ENCODE results near the gene CADM2. TPM values are rescaled to one million over a fixed set of nuclear protein-coding genes. Genes with fewer than 3 reads are reported as not detected.

The CADM2 gene
- total RNA-seq, 1 donor from 2014 or later = not detected

DNA sequence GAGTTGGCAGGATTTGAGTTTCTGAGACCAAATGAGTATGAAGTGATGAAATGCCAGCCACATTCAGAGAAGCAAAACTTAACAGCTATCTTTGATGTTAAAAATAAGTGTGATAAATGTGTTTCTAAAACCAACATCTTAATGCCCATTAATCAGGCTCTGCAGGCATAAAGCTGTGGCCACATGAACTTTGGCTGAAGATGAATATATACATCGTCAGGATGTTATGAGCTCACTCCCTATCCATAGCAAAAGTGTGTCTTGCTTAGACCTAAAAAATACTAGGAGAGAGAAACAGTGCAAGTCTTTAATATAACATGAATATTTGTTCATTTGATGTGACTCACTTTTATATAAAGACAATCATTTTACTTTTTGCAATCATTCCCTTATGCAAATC is 218.0 kb downstream of the CADM2 start:
- DNase-seq (ENCODE audit: extremely low read depth, low read depth, low spot score) = no peak

GRCh38 chr3:85182975-85183752 is 224.4 kb downstream of the CADM2 start:
- no peak for DNase-seq (ENCODE audit: extremely low read depth, low read depth, low spot score)

GRCh38 chr3:85185495-85185894 is 226.7 kb downstream of the CADM2 start:
- DNase-seq (ENCODE audit: extremely low read depth, low read depth, low spot score) = no peak

- DNase-seq (ENCODE audit: extremely low read depth, low read depth, low spot score) = no peak
These were observed 230.9 kb downstream of the CADM2 start for GRCh38 chr3:85189731-85190130.

- DNase-seq (ENCODE audit: extremely low read depth, low read depth, low spot score) = no peak
These were observed 234.8 kb downstream of the CADM2 start for GRCh38 chr3:85193565-85193964.

DNA sequence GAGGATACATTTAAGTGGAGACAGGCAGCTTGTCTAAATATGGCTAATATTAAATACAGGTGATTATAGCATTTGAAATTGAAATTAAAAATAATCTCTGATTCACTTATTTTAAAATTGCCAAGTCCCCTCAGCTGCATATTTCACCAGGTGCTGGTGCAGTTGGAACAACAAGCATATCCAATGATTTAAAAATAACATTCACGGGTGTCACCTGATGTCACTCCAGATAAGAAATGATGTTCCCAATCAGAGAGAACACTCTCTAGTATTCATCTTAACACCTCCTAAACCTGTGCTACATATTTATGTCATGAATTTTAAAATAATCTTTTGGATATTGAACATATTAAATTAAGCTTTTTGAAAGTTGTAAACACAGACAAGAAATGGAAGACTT is 249.9 kb downstream of the CADM2 start:
- DNase-seq (ENCODE audit: extremely low read depth, low read depth, low spot score) = no peak

DNA sequence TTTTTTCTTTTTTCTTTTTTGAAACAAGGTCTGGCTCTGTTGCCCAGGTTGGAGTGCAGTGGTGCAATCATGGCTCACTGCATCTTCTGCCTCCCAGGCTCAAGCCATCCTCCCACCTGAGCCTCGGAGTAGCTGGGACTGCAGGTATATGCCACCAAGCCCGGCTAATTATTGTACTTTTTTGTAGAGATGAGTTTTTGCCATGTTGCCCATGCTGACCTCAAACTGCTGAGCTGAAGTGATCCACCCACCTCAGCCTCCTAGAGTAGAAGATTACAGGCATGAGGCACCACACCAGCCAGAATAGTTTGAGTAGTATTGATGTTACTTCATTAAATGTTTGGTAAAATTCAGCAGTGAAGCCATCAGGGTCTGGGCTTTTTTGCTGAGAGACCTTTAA is 251.8 kb downstream of the CADM2 start:
- no peak for DNase-seq (ENCODE audit: extremely low read depth, low read depth, low spot score)

DNA sequence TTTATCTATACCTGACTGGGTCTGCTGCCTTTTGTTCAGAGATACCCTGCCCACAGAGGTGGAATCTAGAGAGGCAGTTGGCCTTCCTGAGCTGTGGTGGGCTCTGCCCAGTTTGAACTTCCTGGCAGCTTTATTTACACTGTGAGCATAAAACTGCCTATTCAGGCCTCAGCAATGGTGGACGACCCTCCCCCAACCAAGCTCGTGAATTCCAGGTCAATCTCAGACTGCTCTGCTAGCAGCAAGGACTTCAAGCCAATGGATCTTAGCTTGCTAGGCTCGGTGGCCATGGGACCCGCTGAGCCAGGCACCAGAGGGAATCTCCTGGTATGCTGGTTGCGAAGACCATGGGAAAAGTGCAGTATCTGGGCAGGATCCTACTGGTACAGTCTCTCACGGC is 270.2 kb downstream of the CADM2 start:
- DNase-seq (ENCODE audit: extremely low read depth, low read depth, low spot score) = no peak

DNA sequence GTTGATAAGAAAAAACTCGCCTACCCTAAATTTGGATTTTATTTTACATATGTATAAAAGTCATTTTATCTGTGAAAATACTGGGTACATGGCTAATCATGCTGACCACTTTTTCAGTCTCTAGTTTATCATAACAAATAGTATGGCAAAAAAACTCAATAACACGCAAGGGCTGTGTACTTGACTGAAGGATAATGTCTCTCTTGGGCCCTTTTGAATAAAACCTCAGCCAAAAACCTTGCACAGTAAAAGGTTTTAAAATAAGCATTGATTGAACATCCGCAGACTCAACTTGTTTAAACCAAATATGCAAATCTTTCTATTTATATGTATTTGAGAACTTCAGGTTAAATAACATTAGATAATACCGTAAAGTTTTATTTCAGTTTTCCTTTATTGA is 285.3 kb downstream of the CADM2 start:
- no peak for DNase-seq (ENCODE audit: extremely low read depth, low read depth, low spot score)

DNA sequence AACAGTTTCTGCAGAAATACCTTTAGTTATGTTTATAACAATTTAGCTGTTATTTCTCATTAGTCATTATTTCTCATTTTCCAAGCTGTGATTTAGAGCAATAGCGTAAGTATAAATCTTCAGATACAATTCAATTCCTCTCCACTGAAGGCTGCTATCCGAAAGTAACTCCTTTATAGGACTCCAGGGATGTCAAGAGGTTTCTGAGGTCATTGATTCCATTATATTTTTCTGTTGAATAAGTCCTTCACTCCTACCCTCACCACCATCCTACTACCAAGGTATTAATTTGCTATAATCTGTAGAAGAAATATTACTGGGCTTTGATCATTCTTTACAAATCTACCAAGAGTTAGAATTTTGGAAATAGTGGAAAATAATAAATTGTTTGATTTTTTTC is 285.7 kb downstream of the CADM2 start:
- no peak for DNase-seq (ENCODE audit: extremely low read depth, low read depth, low spot score)

DNA sequence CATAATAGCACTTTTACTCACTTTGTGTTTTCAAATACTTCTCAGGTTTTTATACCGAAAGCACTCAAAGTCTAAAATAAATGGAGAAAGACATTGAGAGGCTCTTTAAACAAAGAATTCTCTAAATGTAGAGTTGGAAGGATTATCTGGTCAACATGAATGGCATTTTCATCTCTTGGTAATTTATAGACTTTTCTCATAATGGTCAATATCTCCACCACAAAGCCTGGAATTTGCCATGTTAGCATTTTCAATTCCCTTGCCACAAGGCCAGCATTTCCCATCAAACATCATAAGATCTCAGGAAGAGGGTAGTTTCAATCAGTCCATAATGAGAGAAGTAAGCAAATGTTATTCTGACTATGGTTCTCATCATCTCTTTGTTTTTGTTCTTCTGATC is 293.0 kb downstream of the CADM2 start:
- DNase-seq (ENCODE audit: extremely low read depth, low read depth, low spot score) = no peak

- DNase-seq (ENCODE audit: extremely low read depth, low read depth, low spot score) = no peak
These were observed 293.9 kb downstream of the CADM2 start for GRCh38 chr3:85252686-85253085.

DNA sequence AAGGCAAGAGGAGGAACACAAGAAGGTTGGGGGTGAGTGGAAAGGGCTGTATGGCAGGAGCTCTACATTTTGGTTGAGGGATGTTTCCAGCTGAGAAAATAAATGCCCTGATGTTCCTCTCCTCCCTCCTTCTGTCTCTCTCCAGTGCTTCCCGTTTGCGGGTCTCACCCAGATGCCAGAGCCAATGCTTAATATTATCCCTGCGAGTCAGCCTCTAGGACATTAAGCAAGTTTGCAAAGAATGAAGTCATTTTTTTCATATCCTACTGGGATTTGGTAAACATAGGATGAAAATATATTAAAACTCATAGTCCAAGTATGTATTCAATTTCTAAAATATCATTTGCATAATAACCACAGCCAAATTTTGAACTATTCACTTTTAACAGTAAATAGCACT is 295.9 kb downstream of the CADM2 start:
- DNase-seq (ENCODE audit: extremely low read depth, low read depth, low spot score) = no peak

DNA sequence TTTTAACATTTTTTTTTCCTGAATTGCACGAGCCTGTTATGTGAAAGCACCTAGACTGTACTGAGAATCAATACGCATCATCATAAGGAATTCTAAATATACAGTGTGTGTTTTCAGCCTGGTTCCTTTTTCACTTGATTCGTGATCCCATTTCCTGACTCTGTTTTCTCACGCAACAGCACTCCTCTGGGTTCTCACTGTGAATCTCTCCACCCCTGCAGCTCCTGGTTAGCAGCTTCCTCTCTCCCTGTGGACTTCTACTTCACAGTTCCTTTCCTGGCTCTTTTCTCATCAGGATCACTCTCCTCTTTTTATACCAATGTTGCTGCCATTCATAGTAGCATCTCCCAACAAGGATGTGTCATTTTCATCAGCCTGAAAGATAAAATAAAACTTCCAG is 297.2 kb downstream of the CADM2 start:
- no peak for DNase-seq (ENCODE audit: extremely low read depth, low read depth, low spot score)

DNA sequence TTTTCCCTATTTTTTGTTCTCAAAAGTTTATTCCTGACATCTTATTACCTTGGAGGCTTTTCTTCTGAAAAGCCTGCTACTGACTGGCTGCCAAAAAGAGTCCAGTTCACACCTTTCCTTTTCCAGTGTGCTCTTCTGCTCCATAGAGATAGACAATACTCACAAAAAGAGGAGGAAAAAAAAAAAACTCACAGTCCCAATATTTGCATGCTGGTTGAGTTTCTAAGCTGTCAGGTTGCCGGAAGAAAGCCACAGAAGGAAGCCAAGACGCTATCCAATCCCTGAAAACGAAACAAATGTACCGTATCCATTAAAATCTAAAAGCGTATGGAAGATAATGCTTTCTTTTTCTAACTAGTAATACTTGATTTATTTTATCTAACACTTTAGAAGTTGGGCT is 299.5 kb downstream of the CADM2 start:
- no peak for DNase-seq (ENCODE audit: extremely low read depth, low read depth, low spot score)

DNA sequence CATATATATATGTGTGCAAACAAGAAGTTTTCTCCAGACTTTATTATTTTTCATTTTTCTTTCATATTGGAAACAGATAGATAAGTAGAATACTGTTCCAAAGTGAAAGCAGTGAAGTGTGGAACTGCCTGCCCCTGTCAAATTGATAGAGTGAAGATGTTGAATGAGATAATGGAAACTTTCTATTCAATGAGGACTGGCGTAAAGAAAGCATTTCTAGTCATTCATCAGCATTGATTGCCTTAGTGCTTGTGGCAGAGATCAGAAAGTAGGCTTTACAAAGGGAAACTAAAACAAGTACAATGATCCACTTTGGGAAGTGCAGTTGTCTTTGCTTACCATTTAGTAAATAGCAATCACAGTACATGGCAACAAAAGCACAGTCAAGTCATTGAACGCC is 300.0 kb downstream of the CADM2 start:
- no peak for DNase-seq (ENCODE audit: extremely low read depth, low read depth, low spot score)

GRCh38 chr3:85259748-85260147 is 301.0 kb downstream of the CADM2 start:
- DNase-seq (ENCODE audit: extremely low read depth, low read depth, low spot score) = no peak

GRCh38 chr3:85264381-85264780 is 305.6 kb downstream of the CADM2 start:
- DNase-seq (ENCODE audit: extremely low read depth, low read depth, low spot score) = no peak

DNA sequence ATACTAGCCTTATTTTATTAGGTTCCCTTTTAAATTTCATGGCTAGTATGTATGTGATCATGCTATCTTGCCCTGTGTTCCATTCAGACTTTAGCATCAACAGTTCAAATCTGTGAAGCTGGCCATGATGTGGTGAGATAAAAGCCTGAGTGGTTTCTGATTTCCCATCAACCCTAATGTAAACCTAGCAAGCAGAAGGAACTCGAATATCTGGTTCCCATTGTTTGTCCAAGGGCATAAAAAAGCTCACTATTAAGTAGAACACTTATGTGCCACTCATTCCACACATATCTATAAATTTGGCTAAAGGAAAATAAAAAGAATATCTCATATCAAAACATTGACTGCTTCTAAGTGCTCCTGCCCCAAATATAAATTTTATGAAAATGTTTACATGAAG is 311.7 kb downstream of the CADM2 start:
- no peak for DNase-seq (ENCODE audit: extremely low read depth, low read depth, low spot score)

DNA sequence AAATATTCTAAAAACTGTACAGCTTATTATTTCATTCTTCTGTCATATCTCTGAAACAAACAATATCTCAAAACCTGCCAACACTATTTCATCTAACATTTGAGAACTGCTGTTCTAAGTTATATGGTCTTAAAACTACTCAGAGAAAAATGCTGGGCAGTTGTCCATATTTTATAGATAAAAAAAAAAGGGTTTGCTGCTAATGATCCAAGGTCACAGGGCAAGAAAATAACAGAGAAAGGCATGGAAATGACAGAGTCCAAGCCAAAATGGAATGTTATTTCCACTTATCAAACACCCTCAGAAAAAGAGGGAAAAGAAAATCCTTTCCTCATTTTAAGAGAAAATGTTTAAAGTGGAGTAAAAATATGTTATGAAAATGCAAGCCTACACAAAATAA is 313.1 kb downstream of the CADM2 start:
- DNase-seq (ENCODE audit: extremely low read depth, low read depth, low spot score) = no peak

DNA sequence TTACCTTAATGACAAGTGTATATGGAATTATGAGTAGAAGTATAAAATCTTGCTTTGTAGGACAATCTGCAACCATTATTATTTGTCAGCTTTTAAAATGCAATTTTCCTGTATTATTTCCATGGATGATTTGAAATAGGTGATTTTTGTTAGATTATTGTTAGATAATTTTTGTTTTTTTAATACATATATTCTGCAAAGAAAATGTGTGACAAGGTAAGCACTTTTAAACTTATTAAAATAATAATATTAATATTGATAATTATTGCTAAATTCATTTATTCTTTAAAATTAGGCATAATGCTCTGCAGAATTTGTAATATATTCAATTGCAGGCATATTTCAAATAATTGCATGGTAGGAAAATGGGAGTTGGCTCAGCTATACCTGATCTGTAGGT is 329.5 kb downstream of the CADM2 start:
- no peak for DNase-seq (ENCODE audit: extremely low read depth, low read depth, low spot score)

DNA sequence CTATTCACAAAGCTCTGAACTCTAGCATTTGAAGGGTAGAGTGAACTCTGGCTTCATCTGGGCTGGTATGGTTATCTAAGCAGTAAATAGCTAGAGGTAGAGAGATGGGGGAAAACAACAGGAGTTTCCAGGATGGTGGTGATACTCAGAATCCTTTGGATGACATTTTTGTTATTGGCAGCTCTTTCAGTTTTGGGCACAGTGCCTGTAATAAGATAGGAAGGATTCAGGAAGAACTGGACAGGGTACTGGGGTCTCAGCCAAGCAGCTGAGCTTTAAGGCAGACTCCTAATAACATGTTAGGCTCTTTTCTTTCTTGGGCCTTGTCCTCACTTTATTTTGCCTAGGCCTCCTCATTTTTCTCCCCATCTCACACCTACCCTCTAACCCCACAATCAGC is 338.5 kb downstream of the CADM2 start:
- no peak for DNase-seq (ENCODE audit: extremely low read depth, low read depth, low spot score)

GRCh38 chr3:85298032-85298431 is 339.2 kb downstream of the CADM2 start:
- no peak for DNase-seq (ENCODE audit: extremely low read depth, low read depth, low spot score)
